NCI-H345 (cell line): ENCODE results near the gene TM9SF2.

ENCODE experiments used
- DNase-seq: peaks from one replicate; lab custom pipeline; 2025; lab: John Stamatoyannopoulos, UW

TM9SF2 gene

DNA sequence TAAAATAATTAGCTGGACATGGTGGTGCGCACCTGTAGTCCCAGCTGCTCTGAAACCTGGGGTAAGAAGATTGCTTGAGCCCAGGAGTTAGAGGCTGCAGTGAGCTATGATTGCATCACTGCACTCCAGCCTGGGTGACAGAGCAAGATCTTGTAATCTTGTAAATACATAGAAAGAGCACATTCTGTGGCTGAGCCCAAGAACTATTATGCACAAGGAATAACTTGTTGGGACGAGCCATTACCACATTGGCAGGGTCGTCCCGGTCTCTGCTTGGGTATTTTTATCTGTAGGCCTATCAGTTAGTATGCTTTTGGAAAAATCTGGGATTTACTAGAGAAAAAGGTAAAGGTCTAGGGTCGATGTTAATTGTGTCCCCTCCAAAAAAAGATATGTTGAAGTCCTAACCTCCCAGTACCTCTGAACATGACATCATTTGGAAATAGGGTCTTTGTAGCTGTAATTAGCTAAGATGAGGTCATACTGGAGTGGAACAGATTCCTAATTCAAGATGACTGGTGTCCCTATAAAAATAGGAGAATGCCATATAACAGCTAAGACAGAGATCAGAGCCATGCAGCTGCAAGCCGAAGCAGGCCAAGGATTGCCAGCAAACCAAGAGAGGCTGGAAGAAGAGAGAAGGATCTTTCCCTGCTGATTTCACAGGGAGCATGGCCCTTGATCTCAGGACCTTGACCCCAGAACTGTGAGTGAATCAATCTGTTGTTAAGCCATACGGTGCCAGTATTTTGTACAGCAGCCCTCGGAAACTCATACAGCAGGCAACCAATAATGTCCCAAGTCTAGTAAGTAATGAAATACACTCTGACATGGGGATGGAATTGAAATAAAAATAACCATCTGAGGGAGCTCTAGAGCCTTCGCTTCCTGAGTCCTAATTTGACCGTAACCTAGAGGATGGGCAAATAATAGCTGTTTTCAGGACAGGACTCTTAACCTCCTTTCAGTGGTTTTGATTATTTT is 77.0 kb downstream of the TM9SF2 start:
- DNase-seq: no peak

DNA sequence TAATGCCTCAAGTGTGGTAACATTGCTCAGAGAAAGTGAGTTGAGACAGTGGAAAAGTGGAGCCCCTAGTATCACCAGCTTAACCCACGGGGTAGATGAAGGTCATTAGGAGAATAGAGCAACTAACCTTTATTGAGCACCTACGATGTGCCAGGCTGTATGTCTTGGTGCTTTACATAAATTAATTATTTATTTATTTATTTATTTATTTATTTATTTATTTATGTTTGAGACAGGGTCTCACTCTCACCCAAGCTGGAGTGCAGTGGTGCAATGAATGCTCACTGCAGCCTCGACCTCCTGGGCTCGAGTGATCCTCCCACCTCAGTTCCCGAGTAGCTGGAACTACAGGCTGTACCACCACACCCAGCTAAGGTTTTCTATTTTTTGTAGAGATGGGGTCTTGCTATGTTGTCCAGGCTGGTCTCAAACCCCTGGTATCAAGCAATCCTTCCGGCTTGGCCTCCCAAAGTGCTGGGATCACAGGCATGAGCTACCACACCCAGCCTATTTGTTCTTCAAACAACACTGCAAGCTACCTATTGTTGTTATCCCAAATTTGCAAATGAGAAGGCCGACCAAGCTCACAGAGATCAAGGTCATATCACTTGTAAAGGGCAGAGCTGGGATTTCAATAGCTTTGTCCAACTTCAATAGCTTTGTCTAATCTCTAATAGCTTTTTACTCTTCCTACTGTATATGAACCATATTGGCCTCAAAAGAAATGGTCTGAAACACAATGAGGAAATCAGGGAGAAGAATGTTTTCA is 79.4 kb downstream of the TM9SF2 start:
- no peak for DNase-seq

DNA sequence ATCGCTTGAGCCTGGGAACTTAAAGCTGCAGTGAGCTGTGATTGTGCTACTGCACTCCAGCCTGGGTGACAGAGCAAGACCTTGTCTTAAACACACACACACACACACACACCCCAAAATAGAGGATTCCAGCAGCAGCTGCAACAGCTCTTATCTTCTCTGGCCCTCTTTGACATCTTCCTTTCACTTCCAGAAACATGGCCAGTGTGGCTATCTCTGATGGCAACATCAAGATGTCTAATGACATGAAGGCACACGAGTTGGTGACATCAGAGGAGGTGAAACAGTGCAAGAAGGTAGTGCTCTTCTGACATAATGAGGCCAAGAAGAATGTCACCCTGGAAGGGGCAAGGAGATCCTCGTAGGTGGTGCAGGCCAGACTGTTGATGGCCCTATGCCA is 81.2 kb downstream of the TM9SF2 start:
- no peak for DNase-seq

DNA sequence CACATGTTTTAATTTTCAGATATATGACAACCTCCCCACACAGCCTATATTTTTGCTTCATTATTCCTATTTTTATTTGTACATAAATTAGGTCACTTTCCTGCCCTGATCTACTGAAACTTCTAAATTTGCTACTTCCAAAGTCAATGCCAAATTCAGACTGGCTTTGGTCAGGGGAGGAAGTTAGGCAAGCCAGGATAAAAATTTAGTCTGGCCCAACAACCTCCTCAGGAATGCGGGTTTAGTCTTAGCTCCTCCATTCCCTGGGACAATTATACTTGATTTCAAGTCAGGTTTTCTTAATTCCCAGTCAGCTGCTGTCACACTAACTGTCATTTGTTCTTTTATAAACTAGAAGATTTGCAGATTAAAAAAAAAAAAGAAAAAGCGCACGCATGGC is 84.3 kb downstream of the TM9SF2 start:
- DNase-seq: no peak

DNA sequence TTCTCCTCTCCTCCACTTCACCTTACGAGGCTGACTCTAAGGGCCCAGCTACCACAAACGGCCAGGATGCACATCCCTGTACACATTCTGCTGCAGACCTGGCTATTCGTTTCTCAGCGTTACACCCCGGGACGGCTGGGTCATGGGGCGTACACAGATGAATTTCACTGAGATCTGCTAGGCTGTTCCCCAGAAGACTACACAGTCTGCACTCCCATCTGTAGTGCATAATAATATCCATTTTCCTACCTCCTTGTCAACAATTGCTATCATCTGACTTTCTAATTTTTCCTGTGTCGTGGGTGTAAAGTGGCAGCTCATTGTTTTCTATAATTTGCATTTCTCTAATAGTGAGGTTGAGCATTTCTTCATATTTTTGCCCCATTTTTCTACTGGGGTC is 85.7 kb downstream of the TM9SF2 start:
- DNase-seq: no peak

DNA sequence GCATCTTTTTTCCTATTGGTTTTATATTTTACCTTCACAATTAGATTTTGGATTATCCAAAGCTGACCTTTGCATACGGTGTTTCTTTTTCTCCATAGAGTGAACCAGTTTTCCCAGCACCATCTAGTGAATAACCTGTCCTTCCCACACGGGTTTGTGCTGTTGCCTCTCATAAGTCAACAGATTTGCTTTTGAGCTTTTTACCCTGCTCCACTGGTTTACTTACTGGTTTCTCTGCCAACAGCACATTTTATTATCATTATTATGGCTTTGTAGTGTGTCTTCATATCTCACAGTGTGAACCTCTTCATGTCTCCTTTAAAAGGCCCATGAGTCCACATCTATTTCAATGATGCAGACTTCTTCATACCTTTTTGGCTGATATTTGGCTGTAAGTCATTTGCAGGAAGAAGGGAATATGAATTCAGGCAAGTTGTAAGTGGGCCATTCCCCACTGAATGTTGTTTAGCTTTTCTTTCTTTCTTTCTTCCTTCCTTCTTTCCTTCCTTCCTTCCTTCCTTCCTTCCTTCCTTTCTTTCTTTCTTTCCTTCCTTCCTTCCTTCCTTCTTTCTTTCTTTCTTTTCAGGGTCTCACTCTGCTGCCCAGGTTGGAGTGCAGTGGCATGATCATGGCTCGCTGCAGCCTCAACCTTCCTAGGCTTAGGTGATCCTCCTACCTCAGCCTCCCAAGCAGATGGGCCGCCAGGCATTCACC is 86.8 kb downstream of the TM9SF2 start:
- DNase-seq: no peak

DNA sequence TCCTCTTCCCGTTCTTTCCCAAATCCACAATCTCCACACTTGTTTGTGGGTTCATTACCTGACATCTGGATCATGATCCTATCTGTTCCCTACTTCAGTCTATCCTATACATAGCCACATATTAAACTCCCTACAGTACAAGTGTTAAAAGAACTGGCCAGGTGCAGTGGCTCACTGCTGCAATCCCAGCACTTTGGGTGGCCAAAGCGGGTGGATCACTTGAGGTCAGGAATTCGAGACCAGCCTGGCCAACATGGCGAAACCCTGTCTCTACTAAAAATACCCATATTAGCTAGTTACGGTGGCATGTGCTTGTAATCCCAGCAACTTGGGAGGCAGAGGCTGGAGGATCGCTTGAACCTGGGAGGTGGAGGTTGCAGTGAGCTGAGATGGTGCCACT is 88.3 kb downstream of the TM9SF2 start:
- DNase-seq: no peak

DNA sequence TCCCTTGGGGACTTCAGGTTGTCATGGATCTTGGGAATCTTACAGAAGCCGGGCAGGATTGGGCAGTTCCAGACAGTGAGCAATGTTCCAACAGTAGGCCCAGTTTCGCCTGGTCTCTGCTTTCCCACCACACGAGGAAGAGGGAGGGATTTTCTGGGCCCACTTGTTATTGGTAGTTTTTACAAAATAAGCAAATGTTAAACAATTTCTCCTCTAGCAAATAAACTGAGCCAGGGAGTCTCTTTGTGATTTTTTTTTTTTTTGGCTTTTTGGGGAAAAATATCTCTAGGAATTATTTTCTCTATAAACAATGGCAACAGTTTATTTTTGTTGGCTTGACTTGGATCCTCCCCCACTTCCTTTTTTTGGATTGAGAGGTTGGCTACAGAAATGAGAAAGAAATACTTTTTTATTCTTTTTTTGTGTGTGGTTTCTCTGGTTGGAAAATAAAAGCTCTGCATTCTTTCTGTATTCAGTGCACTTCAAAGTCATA is 89.3 kb downstream of the TM9SF2 start:
- no peak for DNase-seq

DNA sequence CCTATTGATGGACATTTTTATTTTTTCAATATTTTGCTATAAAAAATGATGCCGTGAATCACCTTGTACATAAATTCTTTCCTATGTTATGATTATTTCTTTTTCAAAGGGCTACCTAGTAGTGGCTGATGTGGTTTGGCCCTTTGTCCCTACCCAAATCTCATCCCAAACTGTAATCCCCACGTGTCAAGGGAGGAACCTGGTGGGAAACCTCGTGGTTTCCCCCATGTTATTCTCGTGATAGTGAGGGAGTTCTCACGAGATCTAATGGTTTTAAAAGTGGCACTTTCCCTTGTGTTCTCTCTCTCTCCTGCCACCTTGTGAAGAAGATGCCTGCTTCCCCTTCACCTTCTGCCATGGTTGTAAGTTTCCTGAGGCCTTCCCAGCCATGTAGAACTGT is 94.9 kb downstream of the TM9SF2 start:
- no peak for DNase-seq

DNA sequence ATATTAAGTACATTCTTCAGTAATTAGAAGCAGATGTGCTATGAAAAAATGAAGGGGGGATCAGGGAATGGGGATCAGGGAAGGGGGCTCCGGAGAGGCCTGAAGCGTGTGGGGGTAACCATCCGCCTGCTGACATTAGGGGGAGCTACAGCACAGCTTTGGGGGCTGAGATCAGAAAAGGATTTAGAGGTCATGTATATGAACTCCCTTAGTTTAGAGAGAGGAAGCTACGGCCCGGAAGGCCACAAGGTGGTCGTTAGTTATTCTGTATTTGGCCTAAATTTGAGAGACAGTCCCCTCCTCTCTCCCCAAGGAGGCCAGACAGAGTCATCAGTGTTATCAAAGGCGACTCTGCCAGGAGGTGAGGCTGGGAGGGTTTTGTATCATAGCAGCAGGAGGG is 99.0 kb downstream of the TM9SF2 start:
- peak; percentile 2 for DNase-seq

DNA sequence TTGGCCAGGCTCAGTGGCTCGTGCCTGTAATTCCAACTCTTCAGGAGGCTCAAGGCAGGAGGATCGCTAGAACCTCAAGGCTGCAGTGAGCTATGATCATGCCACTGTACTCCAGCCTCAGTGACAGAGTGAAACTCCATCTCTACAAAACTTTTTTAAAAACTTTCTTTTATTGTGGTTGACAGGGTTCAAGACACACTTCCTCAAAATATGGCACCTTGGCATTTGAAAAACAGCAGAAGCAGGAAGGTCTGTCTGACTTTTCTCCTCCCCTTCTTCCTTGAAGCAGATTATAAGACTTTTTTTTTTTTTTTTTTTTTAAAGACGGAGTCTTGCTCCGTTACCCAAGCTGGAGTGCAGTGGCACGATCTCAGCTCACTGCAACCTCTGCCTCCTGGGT is 100.3 kb downstream of the TM9SF2 start:
- DNase-seq: no peak

DNA sequence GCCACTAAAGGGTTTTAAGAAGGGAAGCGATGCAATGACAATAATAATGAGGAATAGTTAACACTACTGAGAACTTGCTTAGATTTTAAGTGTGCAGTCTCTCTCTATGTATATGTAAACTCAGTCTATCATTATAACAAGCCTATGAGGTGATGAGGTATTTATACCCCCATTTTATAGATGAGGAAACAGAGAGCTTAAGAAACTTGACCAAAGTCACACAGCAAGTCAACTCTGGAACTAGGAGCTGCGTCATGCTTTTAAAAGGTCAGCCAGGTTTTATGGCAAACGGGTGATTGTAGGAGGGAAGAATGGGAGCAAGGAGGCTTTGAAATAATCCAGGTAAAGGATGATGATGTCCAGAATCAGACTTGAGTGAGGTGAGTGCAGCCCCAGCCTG is 103.4 kb downstream of the TM9SF2 start:
- DNase-seq: no peak

DNA sequence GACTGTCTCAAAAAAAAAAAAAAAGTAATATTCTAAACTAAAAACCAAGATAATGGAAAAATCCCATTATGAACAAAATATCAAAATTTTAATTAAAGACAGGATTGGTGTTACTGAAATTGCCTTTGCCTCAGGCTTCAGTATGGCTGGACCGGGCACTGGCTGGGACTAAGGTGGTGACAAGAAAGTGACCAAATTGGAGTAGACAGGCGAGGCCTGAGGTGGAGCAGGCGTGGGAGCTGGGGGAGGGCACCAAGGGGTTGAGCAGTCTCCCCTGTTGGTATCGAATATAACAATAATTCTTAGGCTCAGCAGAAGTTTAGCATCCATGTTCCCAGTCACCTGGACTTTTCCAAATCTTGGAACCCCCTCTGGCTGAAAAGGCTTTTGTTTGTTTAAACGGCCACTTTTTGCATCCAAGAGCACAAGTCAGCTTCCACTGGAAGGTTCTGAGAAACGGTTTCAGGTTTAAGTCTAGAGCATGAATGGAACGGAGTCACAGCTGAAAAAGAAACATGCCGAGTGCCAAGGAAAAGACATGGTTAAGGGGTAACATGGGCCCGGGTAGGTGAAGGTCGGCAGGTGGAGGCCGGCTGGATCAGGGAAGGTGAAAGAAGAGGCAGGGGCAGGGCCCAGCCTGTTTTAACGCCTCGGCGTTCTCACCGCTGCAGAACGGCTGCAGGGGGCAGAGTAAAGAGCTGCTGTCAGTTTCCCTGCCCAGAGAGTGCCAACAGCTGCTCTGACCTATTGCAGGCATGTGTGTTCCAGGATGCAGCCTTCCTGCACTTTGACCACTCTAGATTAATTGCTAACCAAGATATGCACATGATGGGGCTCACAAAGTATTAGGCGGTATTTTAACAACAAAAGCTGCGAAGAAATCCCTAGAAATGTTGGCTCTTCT is 104.4 kb downstream of the TM9SF2 start:
- peak; percentile 64 for DNase-seq

DNA sequence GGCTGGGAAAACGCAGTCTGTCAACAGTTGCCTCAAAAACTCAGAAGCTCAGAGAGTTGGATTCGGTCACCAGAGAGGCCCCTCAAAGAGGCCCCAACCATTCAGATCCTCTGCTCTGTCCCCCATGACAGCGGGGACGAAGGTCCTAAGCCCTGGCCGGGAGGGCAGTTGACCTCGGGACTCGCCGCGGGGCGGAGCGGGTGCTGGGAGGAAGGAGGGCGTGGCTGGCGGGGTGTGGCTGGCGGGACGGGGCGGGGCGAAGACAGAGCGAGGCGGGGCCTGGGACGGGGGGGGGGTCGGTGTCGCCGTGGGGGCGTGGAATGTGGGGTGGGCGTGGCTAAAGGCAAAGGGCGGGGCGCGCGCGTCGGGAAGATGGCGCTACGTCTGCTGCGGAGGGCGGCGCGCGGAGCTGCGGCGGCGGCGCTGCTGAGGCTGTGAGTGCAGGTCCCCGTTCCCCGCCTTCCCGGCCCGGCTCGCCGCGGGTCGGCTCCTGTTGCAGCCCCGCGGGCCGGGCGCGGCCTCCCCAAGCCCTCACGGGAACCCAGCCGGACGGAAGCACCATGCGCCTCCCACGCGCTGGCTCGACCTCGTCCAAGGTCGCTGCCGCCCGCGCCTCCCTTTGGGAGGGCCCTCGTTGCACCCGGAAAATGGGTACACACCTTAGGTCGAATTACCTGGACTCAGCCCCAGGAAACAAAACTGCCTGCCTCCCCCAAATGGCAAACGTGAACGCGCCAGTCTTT is 105.2 kb downstream of the TM9SF2 start, which contains the start of gene CLYBL:
TSS of gene CLYBL (plus strand) at position 367 of the 743 bp plus-strand sequence.
- peak; percentile 82 for DNase-seq

DNA sequence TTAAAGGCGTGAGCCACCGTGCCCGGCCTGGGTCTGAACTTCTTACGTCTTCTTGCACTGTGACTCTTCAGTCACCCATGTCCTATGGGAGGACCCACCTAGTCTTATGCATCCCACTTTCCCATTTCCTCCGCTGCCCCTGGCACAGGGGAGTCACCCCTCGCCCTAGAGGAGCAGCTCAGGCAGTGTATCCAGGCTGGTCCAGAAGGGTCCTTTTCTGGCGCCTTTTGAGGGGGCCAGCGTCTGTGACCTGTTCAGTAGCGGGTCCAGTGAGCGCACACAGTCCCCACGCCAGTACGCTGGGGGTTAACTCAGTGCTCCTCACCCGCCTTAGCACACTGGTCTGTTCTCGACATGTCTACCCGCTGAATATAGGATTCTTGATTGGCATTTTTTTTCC is 107.1 kb downstream of the TM9SF2 start:
- no peak for DNase-seq

DNA sequence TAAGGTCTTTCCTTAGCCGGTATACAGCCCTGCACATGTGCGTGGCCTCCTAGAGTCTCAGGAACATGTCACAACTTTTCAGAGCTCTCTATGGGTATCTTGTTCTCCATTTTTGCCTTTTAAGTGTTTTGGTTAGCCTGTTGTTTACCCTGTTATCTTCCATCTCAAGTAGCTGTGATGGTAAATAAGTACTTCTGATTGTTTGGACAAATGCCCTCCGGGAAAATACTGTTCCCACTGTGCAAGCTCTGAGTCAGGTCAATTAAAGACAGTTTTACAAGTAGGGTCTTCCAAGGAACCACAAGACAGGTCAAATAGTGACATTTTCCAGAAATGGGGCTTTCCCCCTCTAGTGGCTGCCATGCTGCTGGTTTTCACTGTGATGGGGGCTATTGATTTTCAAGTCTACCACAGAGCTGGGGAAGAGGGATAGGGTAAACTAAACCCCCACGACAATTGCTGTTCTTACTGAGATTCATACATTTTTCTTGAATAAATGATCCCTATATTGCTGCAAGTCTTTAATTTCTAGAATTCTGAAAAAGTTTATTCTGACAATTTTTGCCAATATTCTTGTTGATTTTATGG is 109.5 kb downstream of the TM9SF2 start:
- DNase-seq: peak; percentile 27
